Activated naive CD4-positive, alpha-beta T cell treated with anti-CD3 and anti-CD28 coated beads, Interleukin-2, amount 50 U/mL, for 24 hours (primary cell): Measurements from ENCODE around the gene DOK6.
"Not testable (repeated sequence)": the region's sequence is repeated elsewhere in the genome, so short reads cannot be mapped to it uniquely, and the experiment has no call there.

Experiments
- H3K27ac Mint-ChIP-seq: one replicate; pipeline ENCODE4 v1.8.0; 2021; ENCODE audit warnings: mild to moderate bottlenecking, mixed read lengths
- H3K27me3 Mint-ChIP-seq: one replicate; pipeline ENCODE4 v1.8.0; 2021; ENCODE audit warnings: mixed read lengths
- H3K36me3 Mint-ChIP-seq: one replicate; pipeline ENCODE4 v1.8.0; 2021; ENCODE audit warnings: mixed read lengths
- H3K4me1 Mint-ChIP-seq: one replicate; pipeline ENCODE4 v1.8.0; 2021; ENCODE audit warnings: mixed read lengths
- H3K4me3 Mint-ChIP-seq: one replicate; pipeline ENCODE4 v1.8.0; 2021; ENCODE audit warnings: mild to moderate bottlenecking, mixed read lengths
- H3K9me3 Mint-ChIP-seq: one replicate; pipeline ENCODE4 v1.8.0; 2021; ENCODE audit warnings: mixed read lengths

The DOK6 gene

DNA sequence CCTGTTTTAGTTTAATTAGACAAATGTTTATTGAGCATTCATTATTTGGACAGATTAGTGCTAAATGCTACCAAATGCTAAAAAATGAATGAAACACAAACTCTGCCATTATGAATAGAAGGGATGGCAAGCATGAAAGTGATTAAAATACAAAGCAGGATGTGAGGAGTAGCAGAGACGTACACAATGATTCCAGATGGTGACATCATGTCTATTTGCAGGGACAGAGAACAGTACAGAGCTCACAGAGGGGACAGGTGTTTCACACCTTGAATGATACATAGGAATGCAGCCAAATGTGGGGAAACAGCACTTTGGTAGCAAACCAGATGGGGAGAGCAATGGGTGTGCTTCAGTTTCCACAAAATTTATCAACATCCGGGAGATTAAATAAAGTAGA is 470.7 kb downstream of the DOK6 start:
- no peak overlapping the region for H3K4me3 Mint-ChIP-seq
- peaks cover 22% of the 10 kb centered on the region for H3K36me3 Mint-ChIP-seq
- no peaks in the 10 kb centered on the region for H3K9me3 Mint-ChIP-seq
- H3K27me3 Mint-ChIP-seq, result no peaks in the 10 kb centered on the region
- peaks cover 17% of the 10 kb centered on the region for H3K4me1 Mint-ChIP-seq
- peak overlapping the region; percentile 57 for H3K27ac Mint-ChIP-seq

DNA sequence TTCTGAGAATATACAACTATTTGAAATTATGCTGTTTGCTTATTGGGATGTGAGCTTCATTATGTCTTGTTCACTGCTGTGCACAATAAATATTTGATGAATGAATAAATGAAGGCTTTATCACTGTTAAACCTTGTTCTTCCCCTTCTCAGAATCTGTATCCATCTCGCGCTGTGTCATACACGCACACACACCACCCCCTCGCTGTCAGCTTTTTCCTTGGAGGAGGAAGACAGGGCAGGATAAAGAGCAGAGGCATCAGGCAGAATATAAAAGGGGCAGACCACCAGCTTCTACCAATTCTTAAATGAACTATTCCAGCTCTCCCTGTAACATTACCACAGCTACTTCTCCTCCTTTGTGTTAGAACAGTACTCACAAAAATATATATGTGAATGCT is 472.0 kb downstream of the DOK6 start:
- H3K27ac Mint-ChIP-seq, result peak overlapping the region; percentile 47
- H3K9me3 Mint-ChIP-seq, result no peaks in the 10 kb centered on the region
- no peak overlapping the region for H3K4me3 Mint-ChIP-seq
- peaks cover 21% of the 10 kb centered on the region for H3K36me3 Mint-ChIP-seq
- H3K27me3 Mint-ChIP-seq, result no peaks in the 10 kb centered on the region
- peaks cover 17% of the 10 kb centered on the region for H3K4me1 Mint-ChIP-seq

DNA sequence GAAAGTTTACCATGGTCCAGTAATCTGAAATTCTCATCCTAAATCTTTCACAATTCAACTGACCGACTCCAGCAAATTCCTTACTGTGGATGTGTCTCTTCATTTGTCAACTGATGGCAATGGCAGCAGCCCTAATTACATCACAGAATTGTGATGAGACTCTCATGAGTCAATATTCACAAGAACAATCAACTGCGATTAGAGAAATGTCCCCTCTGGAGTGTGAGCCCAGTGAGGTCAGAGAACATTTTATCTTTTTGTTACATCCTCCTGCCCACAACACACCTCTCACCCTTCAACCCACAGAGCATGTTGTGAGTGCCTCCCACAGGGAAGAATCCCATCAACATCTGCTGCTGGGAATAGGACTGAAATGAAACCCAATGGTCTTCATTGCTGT is 473.4 kb downstream of the DOK6 start:
- no peak overlapping the region for H3K4me3 Mint-ChIP-seq
- H3K27me3 Mint-ChIP-seq, result no peaks in the 10 kb centered on the region
- peaks cover 22% of the 10 kb centered on the region for H3K36me3 Mint-ChIP-seq
- no peaks in the 10 kb centered on the region for H3K9me3 Mint-ChIP-seq
- H3K4me1 Mint-ChIP-seq, result peaks cover 21% of the 10 kb centered on the region
- H3K27ac Mint-ChIP-seq, result peak overlapping the region; percentile 37

DNA sequence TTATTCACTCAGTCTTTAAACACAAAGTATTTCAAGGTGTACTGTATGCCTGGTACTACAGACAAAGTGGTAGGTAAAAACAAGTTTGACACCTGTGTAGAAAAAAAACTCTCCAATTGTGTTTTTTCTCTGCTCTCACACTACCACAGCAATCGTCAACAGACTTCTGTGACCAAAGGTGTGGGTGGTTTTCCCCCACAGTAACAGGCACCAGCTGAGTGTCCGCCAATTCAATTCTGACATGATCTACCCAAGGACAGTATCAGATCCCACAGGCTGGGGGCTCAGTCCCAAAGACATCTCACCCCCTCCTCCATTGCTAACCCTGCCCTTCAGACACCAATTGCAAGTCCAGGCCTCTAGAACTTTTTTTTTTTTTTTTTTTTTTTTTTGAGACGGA is 475.8 kb downstream of the DOK6 start:
- Mint-ChIP-seq H3K27me3 (no peaks in the 10 kb centered on the region), H3K4me3 (no peak overlapping the region), H3K9me3 (no peaks in the 10 kb centered on the region), H3K27ac (no peak overlapping the region), H3K4me1 (peaks cover 21% of the 10 kb centered on the region), H3K36me3 (peaks cover 19% of the 10 kb centered on the region)

DNA sequence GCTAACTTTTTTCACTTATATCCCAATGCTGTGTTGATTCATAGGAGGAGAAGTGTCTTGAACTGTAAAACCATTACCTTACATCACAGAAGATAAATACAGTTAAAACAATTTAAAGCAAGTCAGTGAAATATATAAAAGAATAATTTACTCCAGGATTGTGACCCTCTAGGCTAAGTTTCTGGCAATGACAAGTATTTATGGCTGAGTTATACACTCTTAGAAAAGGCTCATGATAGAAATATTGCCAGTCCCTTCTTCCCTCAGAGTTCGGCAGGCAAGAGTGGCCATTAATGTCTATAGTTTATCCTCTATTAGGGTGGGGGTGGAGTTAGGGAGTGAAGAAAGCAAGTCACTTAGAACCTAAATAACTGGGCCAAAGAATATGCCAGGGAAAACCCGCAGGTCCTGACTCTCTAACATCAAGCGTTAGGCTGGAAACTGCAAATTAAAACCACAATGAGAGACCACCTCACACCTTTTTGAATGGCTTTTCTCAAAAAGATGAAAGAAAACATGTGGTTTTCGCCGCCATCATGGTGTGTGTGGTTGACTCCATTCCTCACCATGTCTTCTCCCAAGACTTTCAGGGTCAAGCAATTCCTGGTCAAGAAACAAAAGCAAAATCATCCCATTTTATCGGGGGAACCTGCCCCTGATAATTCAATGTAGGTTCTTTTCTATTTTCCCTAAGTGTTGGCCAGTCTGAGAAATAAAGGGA is 477.7 kb downstream of the DOK6 start:
- Mint-ChIP-seq H3K4me1 (peaks cover 29% of the 10 kb centered on the region), H3K27ac (no peak overlapping the region), H3K36me3 (peaks cover 12% of the 10 kb centered on the region), H3K27me3 (no peaks in the 10 kb centered on the region), H3K4me3 (no peak overlapping the region), H3K9me3 (no peaks in the 10 kb centered on the region)

DNA sequence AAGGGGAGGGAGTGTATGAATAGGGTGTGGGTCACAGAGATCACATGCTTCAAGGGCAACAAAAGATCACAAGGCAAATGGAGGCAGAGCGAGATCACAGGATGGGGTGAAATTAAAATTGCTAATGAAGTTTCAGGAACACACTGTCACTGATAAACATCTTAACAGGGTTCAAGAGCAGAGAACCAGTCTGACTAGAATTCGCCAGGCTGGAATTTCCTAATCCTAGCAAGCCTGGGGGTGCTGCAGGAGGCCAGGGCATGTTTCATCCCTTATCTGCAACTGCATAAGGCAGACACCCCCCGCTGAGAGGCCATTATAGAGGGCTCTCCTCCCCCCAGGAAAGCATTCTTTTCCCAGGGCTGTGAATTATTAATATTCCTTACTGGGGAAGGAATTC is 478.4 kb downstream of the DOK6 start:
- not testable (repeated sequence) for H3K9me3 Mint-ChIP-seq, H3K27me3 Mint-ChIP-seq, H3K27ac Mint-ChIP-seq, H3K4me3 Mint-ChIP-seq
- H3K36me3 Mint-ChIP-seq, result peaks cover 12% of the 10 kb centered on the region
- peaks cover 32% of the 10 kb centered on the region for H3K4me1 Mint-ChIP-seq

DNA sequence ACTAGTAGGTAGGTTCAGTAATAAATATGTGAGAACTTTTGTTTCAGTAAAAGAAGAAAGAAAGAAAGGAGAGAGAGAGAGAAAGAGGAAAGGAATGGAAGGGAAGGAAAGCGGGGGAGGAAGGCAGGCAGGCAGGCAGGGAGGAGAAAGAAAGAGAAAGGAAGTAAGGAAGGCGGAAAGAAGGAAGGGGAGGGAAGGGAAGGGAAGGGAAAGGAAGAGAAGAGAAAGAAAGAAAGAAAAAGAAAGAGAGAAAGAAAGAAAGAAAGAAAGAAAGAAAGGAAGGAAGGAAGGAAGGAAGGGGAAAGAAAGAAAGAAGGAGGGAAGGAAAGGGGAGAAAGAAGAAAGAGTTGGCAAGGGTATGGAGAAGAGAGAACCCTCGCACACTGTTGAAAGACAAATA is 479.4 kb downstream of the DOK6 start:
- H3K9me3 Mint-ChIP-seq, result no peaks in the 10 kb centered on the region
- H3K4me1 Mint-ChIP-seq, result peaks cover 33% of the 10 kb centered on the region
- no peaks in the 10 kb centered on the region for H3K27me3 Mint-ChIP-seq
- H3K4me3 Mint-ChIP-seq, result no peak overlapping the region
- H3K36me3 Mint-ChIP-seq, result peaks cover 9% of the 10 kb centered on the region
- H3K27ac Mint-ChIP-seq, result no peak overlapping the region

DNA sequence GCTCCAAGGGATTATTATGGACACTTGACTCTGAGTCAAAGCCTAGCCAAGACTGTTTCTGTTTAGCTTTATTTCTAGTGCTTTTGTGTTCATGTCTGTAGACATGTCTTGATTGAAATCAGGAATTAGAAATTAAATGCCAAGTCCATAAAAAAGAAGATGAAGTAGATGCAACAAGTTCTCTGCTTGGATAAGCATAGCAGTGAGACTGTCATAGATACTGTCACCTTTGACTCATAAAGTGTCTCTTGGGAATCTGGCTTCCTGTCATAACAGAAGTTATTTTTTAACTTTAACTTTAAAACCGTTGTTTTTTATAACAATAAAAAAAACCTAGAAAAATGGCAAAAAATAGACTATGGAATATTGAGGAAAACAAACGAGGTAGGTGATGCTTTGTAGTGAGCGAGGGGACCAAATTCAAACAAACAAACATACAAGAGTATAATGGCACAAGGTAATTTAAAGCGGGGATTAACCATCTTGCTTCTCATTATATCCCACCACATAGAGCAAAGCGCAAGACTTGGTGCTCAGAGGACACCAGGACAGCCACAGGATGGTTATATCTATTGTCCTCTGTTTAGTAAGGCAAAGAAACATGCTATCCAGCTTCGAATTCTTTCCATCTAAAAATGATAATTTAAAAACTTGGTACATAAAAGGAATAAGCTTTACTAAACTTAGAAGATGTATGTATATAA is 482.4 kb downstream of the DOK6 start:
- H3K4me3 Mint-ChIP-seq, result no peak overlapping the region
- peaks cover 16% of the 10 kb centered on the region for H3K36me3 Mint-ChIP-seq

DNA sequence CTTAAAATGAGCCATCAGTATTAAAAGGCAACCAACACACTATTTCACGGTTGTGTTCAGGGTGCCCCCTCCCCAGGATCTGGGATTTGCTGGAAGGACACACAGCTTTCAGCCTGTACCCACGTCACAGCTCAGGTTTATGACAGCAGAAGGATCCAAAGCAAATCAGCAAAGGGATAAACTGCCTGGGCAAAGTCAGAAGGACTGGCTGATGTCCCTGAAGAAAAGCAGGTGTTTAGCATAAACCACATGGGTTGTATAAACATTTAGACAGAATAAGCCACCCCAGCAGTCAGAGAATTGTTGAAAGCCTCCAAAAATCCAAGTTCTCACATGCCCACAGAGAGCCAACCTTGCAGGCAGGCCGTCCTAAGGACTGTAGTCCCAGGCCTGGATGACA is 483.1 kb downstream of the DOK6 start:
- peaks cover 52% of the 10 kb centered on the region for H3K4me1 Mint-ChIP-seq
- no peak overlapping the region for H3K27ac Mint-ChIP-seq
- H3K36me3 Mint-ChIP-seq, result peaks cover 16% of the 10 kb centered on the region
- no peaks in the 10 kb centered on the region for H3K9me3 Mint-ChIP-seq
- no peaks in the 10 kb centered on the region for H3K27me3 Mint-ChIP-seq
- no peak overlapping the region for H3K4me3 Mint-ChIP-seq

More for the DNA sequence above, 482.4 kb downstream of the DOK6 start:
- Mint-ChIP-seq H3K27ac (no peak overlapping the region), H3K27me3 (no peaks in the 10 kb centered on the region), H3K9me3 (no peaks in the 10 kb centered on the region), H3K4me1 (peaks cover 48% of the 10 kb centered on the region)

DNA sequence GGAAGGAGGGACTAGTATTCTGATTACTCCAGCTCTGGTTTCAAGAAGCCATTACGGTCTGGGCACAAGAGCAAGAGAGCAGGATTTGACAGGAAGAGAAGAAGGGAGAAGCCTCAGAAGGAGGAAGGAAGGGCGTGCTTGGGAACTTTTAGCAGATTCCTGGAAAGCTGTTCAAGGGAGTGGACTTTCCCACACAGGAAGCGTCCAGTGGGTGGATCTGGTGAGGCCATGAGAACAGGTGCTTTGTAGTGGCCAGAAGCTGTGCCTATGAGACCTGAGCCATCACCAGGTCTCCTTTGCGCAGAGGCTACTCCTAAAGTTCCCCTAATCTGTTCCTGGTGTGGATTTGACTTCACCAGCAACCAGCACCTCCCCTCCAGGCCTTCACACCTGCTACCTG is 484.7 kb downstream of the DOK6 start:
- no peaks in the 10 kb centered on the region for H3K27me3 Mint-ChIP-seq
- no peak overlapping the region for H3K4me3 Mint-ChIP-seq
- peaks cover 64% of the 10 kb centered on the region for H3K4me1 Mint-ChIP-seq
- peaks cover 16% of the 10 kb centered on the region for H3K36me3 Mint-ChIP-seq
- peak overlapping the region; percentile 63 for H3K27ac Mint-ChIP-seq
- no peaks in the 10 kb centered on the region for H3K9me3 Mint-ChIP-seq

DNA sequence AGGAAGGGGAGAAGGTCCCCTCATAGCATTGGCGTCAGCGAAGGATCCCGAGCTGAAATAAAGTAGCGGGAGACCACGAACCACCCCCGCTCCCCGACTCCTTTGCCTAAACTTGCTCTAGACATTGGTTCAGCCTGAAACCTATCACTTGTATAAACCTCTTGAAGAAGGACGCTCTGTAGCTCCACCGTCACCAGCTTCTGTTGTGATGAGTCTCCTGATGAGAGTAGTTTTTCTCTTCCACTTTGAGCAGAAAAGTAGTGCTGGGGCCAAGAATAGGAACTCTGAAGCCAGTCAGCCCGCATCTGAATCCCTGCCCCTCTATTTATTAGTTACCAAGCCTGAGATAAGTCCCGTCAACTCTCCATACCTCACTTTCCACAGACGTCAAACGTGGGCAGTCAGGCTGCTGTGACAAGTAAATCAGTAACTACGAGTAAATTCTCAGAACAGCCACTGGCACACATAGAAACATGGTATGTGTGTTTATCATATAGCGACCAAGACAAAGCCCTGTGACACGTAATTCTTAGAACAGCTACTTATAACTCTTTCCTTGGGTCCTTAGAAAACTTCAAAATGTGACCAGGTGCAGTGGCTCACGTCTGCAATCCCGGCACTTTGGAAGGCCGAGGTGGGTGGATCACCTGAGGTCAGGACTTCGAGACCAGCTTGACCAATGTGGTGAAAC is 485.3 kb downstream of the DOK6 start:
- H3K4me1 Mint-ChIP-seq, result peaks cover 71% of the 10 kb centered on the region
- no peaks in the 10 kb centered on the region for H3K27me3 Mint-ChIP-seq
- H3K27ac Mint-ChIP-seq, result no peak overlapping the region
- H3K36me3 Mint-ChIP-seq, result peaks cover 19% of the 10 kb centered on the region
- peaks cover 3% of the 10 kb centered on the region for H3K9me3 Mint-ChIP-seq
- no peak overlapping the region for H3K4me3 Mint-ChIP-seq

DNA sequence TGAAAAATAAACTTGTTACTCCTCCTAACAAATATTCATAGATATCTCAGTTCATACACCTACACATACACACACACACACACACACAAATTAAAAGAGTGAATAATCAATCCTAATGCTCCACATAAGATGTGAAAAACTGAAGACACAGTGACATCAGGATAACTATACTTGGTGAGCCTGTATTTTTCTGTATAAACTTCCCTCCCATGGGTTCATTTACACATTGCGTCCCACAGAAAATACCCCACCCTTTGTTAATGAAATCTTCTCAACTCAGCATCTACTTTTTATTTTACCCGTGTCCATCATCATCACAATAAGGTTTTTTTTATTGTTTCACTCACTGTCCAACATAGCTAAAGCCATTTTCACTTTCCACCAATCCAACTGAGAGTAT is 486.6 kb downstream of the DOK6 start:
- Mint-ChIP-seq H3K4me3 (no peak overlapping the region), H3K4me1 (peaks cover 79% of the 10 kb centered on the region), H3K36me3 (peaks cover 29% of the 10 kb centered on the region), H3K27ac (peak overlapping the region; percentile 31), H3K9me3 (peaks cover 7% of the 10 kb centered on the region), H3K27me3 (no peaks in the 10 kb centered on the region)

DNA sequence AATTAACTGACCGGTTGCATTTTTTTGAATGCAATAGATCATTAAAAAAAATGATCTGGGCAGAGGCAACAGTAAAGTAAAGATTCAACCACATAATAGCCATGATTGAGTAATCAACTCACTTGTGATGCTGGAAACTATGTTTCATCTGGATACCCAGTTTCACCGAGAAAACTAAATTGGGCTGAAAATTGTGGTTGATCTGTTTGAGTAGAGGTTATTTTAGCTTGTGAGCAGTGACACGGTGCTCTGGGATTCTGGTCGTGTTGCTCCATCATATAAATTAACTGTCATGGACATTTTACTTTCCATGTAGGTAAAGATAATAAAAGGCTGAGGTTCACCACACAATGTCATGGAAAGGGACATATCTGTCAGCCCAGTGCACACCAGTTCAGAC is 488.3 kb downstream of the DOK6 start:
- peaks cover 11% of the 10 kb centered on the region for H3K9me3 Mint-ChIP-seq
- H3K4me3 Mint-ChIP-seq, result peak overlapping the region; percentile 37
- peak overlapping the region; percentile 87 for H3K27ac Mint-ChIP-seq
- peaks cover 43% of the 10 kb centered on the region for H3K36me3 Mint-ChIP-seq
- peaks cover 79% of the 10 kb centered on the region for H3K4me1 Mint-ChIP-seq
- no peaks in the 10 kb centered on the region for H3K27me3 Mint-ChIP-seq

DNA sequence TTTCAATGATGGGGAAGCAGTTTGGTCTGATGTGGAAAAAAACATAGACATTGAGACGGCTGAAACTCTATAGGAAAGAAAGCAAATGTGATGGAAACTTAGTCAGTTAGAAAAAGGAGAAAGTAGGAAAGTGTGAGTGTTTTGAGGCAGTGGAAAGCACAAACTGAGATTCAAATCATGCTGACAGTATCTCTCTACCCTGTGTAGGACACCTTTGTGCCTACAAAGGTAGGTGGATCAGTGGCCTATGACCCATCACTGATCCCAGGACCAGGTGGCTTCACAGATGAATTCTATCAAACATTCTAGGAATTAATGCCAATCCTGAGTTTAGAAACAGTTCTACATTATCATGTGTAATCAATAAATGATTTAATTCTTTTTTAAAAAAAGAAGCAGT is 489.9 kb downstream of the DOK6 start:
- peak overlapping the region; percentile 60 for H3K27ac Mint-ChIP-seq
- no peak overlapping the region for H3K4me3 Mint-ChIP-seq

DNA sequence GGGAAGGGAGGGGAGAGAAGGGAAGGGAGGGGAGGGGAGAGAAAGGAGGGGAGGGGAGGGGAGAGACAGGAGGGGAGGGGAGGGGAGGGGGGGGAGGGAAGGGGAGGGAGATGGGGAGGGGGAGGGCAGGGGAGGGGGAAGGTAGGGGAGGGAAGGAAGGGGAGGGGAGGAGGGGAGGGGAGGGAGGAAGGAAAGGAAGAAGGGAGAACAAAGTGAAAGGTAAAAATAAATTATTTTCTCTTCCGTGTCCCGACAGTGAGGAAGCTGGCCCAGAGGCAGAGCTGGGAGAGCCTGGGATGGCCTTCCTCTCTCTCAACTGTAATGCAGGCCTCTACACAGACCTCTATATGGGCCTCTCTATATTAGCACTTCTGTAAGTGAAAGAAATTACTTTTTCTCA is 493.8 kb downstream of the DOK6 start:
- peaks cover 39% of the 10 kb centered on the region for H3K36me3 Mint-ChIP-seq
- no peak overlapping the region for H3K4me3 Mint-ChIP-seq
- peak overlapping the region; percentile 48 for H3K27ac Mint-ChIP-seq
- H3K27me3 Mint-ChIP-seq, result no peaks in the 10 kb centered on the region
- H3K9me3 Mint-ChIP-seq, result peaks cover 12% of the 10 kb centered on the region
- peaks cover 82% of the 10 kb centered on the region for H3K4me1 Mint-ChIP-seq

More for the DNA sequence above, 489.9 kb downstream of the DOK6 start:
- Mint-ChIP-seq H3K27me3 (no peaks in the 10 kb centered on the region), H3K4me1 (peaks cover 73% of the 10 kb centered on the region), H3K36me3 (peaks cover 43% of the 10 kb centered on the region), H3K9me3 (peaks cover 12% of the 10 kb centered on the region)
